Activated CD4-positive, alpha-beta T cell treated with anti-CD3 and anti-CD28 coated beads for 36 hours (primary cell): ENCODE data around the gene RNF224. TPM values are rescaled to one million over a fixed set of nuclear protein-coding genes. Genes with fewer than 3 reads are reported as not detected.

Source experiments
- ATAC-seq: fragments of 200-7000 bp; cut with Tn5 transposase; one replicate; pipeline ENCODE4 v1.10.0; 2021; ENCODE audit warnings: mild to moderate bottlenecking, moderate library complexity
- CTCF ChIA-PET: fragments of 350-600 bp; sonication (Branson Sonifier 250); formaldehyde crosslinking; loops from one replicate; lab custom pipeline; 2021; ENCODE audit warnings: antibody characterized with exemption; lab: Charles Lee
- POLR2A ChIA-PET: fragments of 350-600 bp; sonication (Branson Sonifier 250); formaldehyde crosslinking; loops from one replicate; lab custom pipeline; 2021; ENCODE audit warnings: antibody characterized with exemption, inconsistent platforms; lab: Charles Lee
- DNase-seq: peaks from one replicate; pipeline ENCODE4 v3.0.0-alpha.2; 2020
- H3K27ac Mint-ChIP-seq: one replicate; pipeline ENCODE4 v1.8.0; 2021; ENCODE audit warnings: mixed read lengths
- H3K27me3 Mint-ChIP-seq: one replicate; pipeline ENCODE4 v1.8.0; 2021; ENCODE audit warnings: mixed read lengths
- H3K36me3 Mint-ChIP-seq: one replicate; pipeline ENCODE4 v1.8.0; 2021; ENCODE audit warnings: low read depth, mixed read lengths
- H3K4me1 Mint-ChIP-seq: one replicate; pipeline ENCODE4 v1.8.0; 2021; ENCODE audit warnings: mixed read lengths
- H3K4me3 Mint-ChIP-seq: one replicate; pipeline ENCODE4 v1.8.0; 2021; ENCODE audit warnings: mild to moderate bottlenecking, moderate library complexity, mixed read lengths
- H3K9me3 Mint-ChIP-seq: one replicate; pipeline ENCODE4 v1.8.0; 2021; ENCODE audit warnings: low read depth, mixed read lengths
- intact Hi-C, 2 experiments: fragments of 100-400 bp; cut with DNase I in 1 of 2; cut with micrococcal nuclease in 1 of 2; formaldehyde crosslinking; loops; one replicate each; pipeline versions ENCODE4 v1.14.2 to v1.15.1; 2022 to 2024; cut with DNase I, micrococcal nuclease
- total RNA-seq, 2 experiments: library from RNA; stranded (reverse); gene quantifications; one replicate each; pipeline ENCODE4 v1.2.3, GENCODE V29; 2021

Gene RNF224
- total RNA-seq, 2 experiments from 2014 or later: not detected

GRCh38 chr9:137215196-137215986 lies 11.9 kb upstream of the RNF224 start:
- H3K27ac Mint-ChIP-seq: no peak overlapping the region
- intact Hi-C loops: no loop called here
- no peak for DNase-seq
- no peaks in the 10 kb centered on the region for H3K27me3 Mint-ChIP-seq
- no peaks in the 10 kb centered on the region for H3K9me3 Mint-ChIP-seq
- ChIA-PET POLR2A (interaction anchor here (0.8 to 1.1 kb wide), 2 partner anchors 21 to 97 kb away, joined by 3 read pairs; no protein-coding TSS in a partner anchor), CTCF (no interaction called here)
- H3K4me1 Mint-ChIP-seq: no peaks in the 10 kb centered on the region
- peaks cover 4% of the 10 kb centered on the region for H3K36me3 Mint-ChIP-seq
- no peak overlapping the region for H3K4me3 Mint-ChIP-seq
- ATAC-seq: no peak

DNA sequence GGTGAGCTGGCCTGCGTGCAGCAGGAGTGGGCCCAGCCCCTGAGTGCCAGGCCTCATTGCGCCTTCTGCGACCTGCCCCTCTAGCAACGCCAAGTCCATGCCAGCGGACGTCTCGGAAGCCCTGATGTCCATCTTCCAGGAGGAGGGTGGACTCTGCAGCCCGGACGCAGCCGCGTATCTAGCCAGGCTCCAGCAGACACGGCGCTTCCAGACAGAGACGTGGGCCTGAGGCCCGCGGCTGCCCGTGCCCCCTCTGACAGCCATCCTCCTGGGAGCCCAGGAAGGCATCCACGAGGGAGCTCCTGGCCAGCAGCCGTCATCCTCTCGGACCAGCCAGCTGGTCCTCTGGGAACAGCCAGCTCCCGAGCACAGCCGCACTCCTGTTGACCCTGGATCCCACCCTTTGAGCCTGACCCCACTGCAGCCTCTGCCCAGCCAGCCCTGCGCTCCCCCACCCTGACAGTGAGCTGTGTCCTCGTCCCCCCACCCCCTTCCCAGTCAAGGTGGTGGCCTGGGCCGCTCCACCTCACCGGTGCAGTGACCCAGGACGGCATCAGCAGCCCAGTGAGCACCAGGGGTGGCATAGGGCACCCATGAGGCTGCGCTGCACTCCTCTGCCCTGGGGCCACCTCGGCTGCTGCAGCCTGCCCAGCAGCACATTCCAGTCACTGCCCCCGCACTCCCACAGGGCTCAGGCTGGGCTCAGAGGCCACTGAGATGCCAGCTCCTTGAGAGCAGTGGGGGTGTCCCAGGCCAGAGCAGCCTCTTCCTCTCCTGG lies 10.9 kb upstream of the RNF224 start:
- DNase-seq (no peak), ATAC-seq (no peak)
- no peaks in the 10 kb centered on the region for H3K27me3 Mint-ChIP-seq
- no peaks in the 10 kb centered on the region for H3K9me3 Mint-ChIP-seq
- no peak overlapping the region for H3K27ac Mint-ChIP-seq
- no peaks in the 10 kb centered on the region for H3K4me1 Mint-ChIP-seq
- intact Hi-C loops: no loop called here
- POLR2A ChIA-PET: interaction anchor here (1.1 kb wide), 1 partner anchor 98 kb away, joined by 3 read pairs; no protein-coding TSS in a partner anchor
- peaks cover 4% of the 10 kb centered on the region for H3K36me3 Mint-ChIP-seq
- CTCF ChIA-PET: interaction anchor here (0.6 to 1.2 kb wide), 3 partner anchors 9 to 27 kb away, joined by 3 to 4 read pairs (median 3); no protein-coding TSS in a partner anchor
- H3K4me3 Mint-ChIP-seq: no peak overlapping the region

- intact Hi-C loops: no loop called here
- Mint-ChIP-seq H3K36me3 (peaks cover 4% of the 10 kb centered on the region), H3K4me3 (no peak overlapping the region), H3K27ac (no peak overlapping the region), H3K9me3 (no peaks in the 10 kb centered on the region), H3K4me1 (no peaks in the 10 kb centered on the region), H3K27me3 (no peaks in the 10 kb centered on the region)
- DNase-seq (no peak), ATAC-seq (no peak)
- ChIA-PET CTCF (interaction anchor here (0.6 to 1.2 kb wide), 2 partner anchors 11 to 12 kb away, joined by 3 to 4 read pairs; no protein-coding TSS in a partner anchor), POLR2A (no interaction called here)
These were observed 9.8 kb upstream of the RNF224 start for GRCh38 chr9:137217276-137218211.

DNA sequence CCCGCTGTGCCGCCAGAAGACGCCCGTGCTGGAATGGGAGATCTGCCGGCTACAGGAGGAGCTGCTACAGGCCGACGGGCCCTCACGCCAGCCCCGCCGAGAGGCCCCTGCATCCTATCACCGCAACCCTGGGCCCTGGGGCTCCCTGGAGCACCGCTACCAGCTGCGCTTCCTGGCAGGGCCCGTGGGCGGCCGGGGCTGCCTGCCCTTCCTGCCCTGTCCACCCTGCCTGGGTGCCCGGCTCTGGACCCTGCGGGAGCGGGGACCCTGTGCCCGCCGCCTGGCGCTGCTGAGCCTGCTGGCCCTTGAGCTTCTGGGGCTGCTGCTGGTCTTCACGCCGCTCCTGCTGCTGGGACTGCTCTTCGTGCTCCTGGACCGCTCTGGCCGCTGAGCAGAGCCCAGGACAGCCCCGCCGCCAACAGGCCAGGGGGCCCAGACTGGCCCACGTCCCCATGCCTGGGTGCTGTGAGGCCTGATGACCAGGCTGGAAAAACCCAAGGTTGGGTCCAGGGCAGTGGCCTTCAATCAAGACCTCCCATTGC lies 9.0 kb upstream of the RNF224 start:
- no peaks in the 10 kb centered on the region for H3K27me3 Mint-ChIP-seq
- no peaks in the 10 kb centered on the region for H3K9me3 Mint-ChIP-seq
- H3K4me3 Mint-ChIP-seq: no peak overlapping the region
- no peak for DNase-seq
- H3K36me3 Mint-ChIP-seq: no peaks in the 10 kb centered on the region
- no peak overlapping the region for H3K27ac Mint-ChIP-seq
- ATAC-seq: no peak
- intact Hi-C loops: no loop called here
- POLR2A ChIA-PET: no interaction called here
- no peaks in the 10 kb centered on the region for H3K4me1 Mint-ChIP-seq
- CTCF ChIA-PET: no interaction called here

GRCh38 chr9:137218754-137219271 lies 8.5 kb upstream of the RNF224 start:
- Mint-ChIP-seq H3K27me3 (no peaks in the 10 kb centered on the region), H3K4me3 (no peak overlapping the region), H3K36me3 (no peaks in the 10 kb centered on the region), H3K9me3 (no peaks in the 10 kb centered on the region), H3K4me1 (no peaks in the 10 kb centered on the region), H3K27ac (no peak overlapping the region)
- CTCF ChIA-PET: no interaction called here
- intact Hi-C loops: no loop called here
- DNase-seq (no peak), ATAC-seq (no peak)
- POLR2A ChIA-PET: no interaction called here

GRCh38 chr9:137219757-137220316 lies 7.5 kb upstream of the RNF224 start:
- DNase-seq: no peak
- no peak overlapping the region for H3K4me3 Mint-ChIP-seq
- peaks cover 3% of the 10 kb centered on the region for H3K4me1 Mint-ChIP-seq
- H3K27ac Mint-ChIP-seq: no peak overlapping the region
- ATAC-seq: no peak
- CTCF ChIA-PET: interaction anchor here (0.5 kb wide), 1 partner anchor 895 kb away, joined by 4 read pairs; no protein-coding TSS in a partner anchor
- intact Hi-C loops: loop anchor here in 1 of 2 experiments (5.0 to 10.0 kb wide), 3 partner anchors 33 to 435 kb away; partner anchors contain the start of genes ANAPC2, NPDC1 and SSNA1
- no peaks in the 10 kb centered on the region for H3K36me3 Mint-ChIP-seq
- H3K27me3 Mint-ChIP-seq: no peaks in the 10 kb centered on the region
- H3K9me3 Mint-ChIP-seq: no peaks in the 10 kb centered on the region
- POLR2A ChIA-PET: no interaction called here

GRCh38 chr9:137220317-137221094 lies 6.8 kb upstream of the RNF224 start:
- ChIA-PET CTCF (no interaction called here), POLR2A (no interaction called here)
- ATAC-seq: no peak
- DNase-seq: no peak
- intact Hi-C loops: loop anchor here in 1 of 2 experiments (5.0 to 10.0 kb wide), 3 partner anchors 33 to 436 kb away; partner anchors contain the start of genes ANAPC2, NPDC1 and SSNA1
- H3K4me1 Mint-ChIP-seq: peaks cover 5% of the 10 kb centered on the region
- no peak overlapping the region for H3K4me3 Mint-ChIP-seq
- no peaks in the 10 kb centered on the region for H3K9me3 Mint-ChIP-seq
- H3K27me3 Mint-ChIP-seq: no peaks in the 10 kb centered on the region
- H3K27ac Mint-ChIP-seq: no peak overlapping the region
- no peaks in the 10 kb centered on the region for H3K36me3 Mint-ChIP-seq

- Mint-ChIP-seq H3K36me3 (no peaks in the 10 kb centered on the region), H3K27ac (no peak overlapping the region), H3K27me3 (no peaks in the 10 kb centered on the region), H3K9me3 (no peaks in the 10 kb centered on the region), H3K4me3 (no peak overlapping the region), H3K4me1 (peaks cover 5% of the 10 kb centered on the region)
- ATAC-seq: no peak
- POLR2A ChIA-PET: no interaction called here
- intact Hi-C loops: loop anchor here in 1 of 2 experiments (5.0 to 10.0 kb wide), 3 partner anchors 34 to 436 kb away; partner anchors contain the start of genes ANAPC2, NPDC1 and SSNA1
- DNase-seq: no peak
- CTCF ChIA-PET: no interaction called here
These were observed 6.2 kb upstream of the RNF224 start for GRCh38 chr9:137221095-137221505.

DNA sequence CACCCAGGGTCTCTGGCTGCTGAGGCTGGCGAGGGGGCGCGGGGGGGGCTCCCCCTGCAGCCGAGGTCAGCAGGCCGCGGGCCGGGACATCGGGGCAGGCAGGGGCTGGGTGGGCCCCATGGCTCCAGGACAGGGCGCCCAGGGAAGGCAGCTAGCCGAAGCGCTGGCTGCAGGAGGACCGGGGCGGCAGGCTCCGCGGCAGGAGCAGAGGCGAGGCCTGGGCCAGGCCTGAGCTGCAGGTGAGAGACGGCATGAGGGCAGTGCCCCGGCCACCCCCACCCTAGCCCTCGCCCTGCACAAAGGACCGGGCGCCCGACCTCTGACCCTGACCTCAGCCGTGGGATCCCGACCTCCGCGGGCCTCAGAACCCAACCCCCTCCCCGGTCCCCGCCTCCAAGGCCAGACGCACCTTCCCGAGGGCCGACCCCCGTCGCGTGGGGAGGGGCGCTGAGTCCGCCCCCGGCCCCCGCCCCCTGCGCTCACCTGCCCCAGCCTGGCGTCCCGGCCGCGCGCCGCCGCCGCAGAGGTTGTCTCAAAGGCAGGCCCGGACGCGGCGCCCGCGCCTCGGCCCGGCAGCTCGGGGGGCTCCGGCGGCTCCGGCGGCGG lies 5.7 kb upstream of the RNF224 start:
- ChIA-PET POLR2A (interaction anchor here (0.7 kb wide), 1 partner anchor 12 kb away, joined by 3 read pairs; no protein-coding TSS in a partner anchor), CTCF (no interaction called here)
- H3K27ac Mint-ChIP-seq: no peak overlapping the region
- intact Hi-C loops: loop anchor here (2.0 to 10.0 kb wide), 4 partner anchors 34 to 437 kb away; partner anchors contain the start of genes ABCA2 (in 1 of the 2), ANAPC2 (in 1 of the 2), NPDC1 (in 1 of the 2) and SSNA1 (in 1 of the 2)
- H3K36me3 Mint-ChIP-seq: no peaks in the 10 kb centered on the region
- peaks cover 5% of the 10 kb centered on the region for H3K4me1 Mint-ChIP-seq
- DNase-seq (peak; percentile 45), ATAC-seq (no peak)
- H3K9me3 Mint-ChIP-seq: no peaks in the 10 kb centered on the region
- no peaks in the 10 kb centered on the region for H3K27me3 Mint-ChIP-seq
- H3K4me3 Mint-ChIP-seq: peak overlapping the region; percentile 21
